ENCODE results near the gene STARD3NL. TPM values are rescaled to one million over a fixed set of nuclear protein-coding genes. Genes with fewer than 3 reads are reported as not detected.

STARD3NL gene
- total and polyA plus RNA-seq, 2 experiments from 2014 or later: 55.1 to 55.3 TPM

GRCh38 chr7:38223306-38223705, 45.3 kb downstream of the STARD3NL start:
- H3K36me3 Mint-ChIP-seq (ENCODE audit: low read depth): peaks cover 24% of the 10 kb centered on the region
- no peak overlapping the region for H3K4me3 Mint-ChIP-seq
- no peaks in the 10 kb centered on the region; the same call in 2 of the 3 replicates for H3K4me1 Mint-ChIP-seq
- H3K79me2 ChIP-seq (replicated peaks; ENCODE audit: insufficient read depth): no peaks in the 10 kb centered on the region
- H3K36me3 ChIP-seq (ENCODE audit: insufficient read depth): peaks cover 6% of the 10 kb centered on the region
- H3K4me3 ChIP-seq: no peak overlapping the region
- no peak overlapping the region for H3K27ac ChIP-seq (ENCODE audit: low read depth)
- H3K27me3 ChIP-seq (ENCODE audit: insufficient read depth): no peaks in the 10 kb centered on the region
- no peak overlapping the region for H2AFZ ChIP-seq
- H3K9me2 ChIP-seq (ENCODE audit: insufficient read depth): no peaks in the 10 kb centered on the region
- no peak for DNase-seq (ENCODE audit: low spot score)
- H4K20me1 ChIP-seq (replicated peaks; ENCODE audit: insufficient read depth): no peaks in the 10 kb centered on the region
- H3K4me2 ChIP-seq: no peak overlapping the region
- no peaks in the 10 kb centered on the region for H3K9me3 Mint-ChIP-seq
- H3K27me3 Mint-ChIP-seq (ENCODE audit: insufficient read depth, low read depth, poor library complexity): no peaks in the 10 kb centered on the region
- TF ChIP-seq CREB1 (CRISPR knock-in tag; IDR thresholded peaks at IDR 0.05; ENCODE audit: low read depth) (no peak), REST (IDR thresholded peaks at IDR 0.05; ENCODE audit: unreplicated experiment) (no peak), ETS1 (IDR thresholded peaks at IDR 0.05) (no peak), CTCF (conservative IDR thresholded peaks at IDR 0.05; ENCODE audit: low read depth in 2 of 2) (no peak), ZNF114 (CRISPR knock-in tag; IDR thresholded peaks at IDR 0.05) (no peak), NANOG (IDR thresholded peaks at IDR 0.05; ENCODE audit: borderline replicate concordance) (no peak), STAT1 (IDR thresholded peaks at IDR 0.05; ENCODE audit: unreplicated experiment) (no peak), JUNB (IDR thresholded peaks at IDR 0.05; ENCODE audit: unreplicated experiment) (no peak), EZH2phosphoT487 (IDR thresholded peaks at IDR 0.05; ENCODE audit: unreplicated experiment) (no peak), EZH2 (IDR thresholded peaks at IDR 0.05; ENCODE audit: low read depth, unreplicated experiment) (no peak), ZNF462 (CRISPR knock-in tag; IDR thresholded peaks at IDR 0.05) (no peak), POLR2AphosphoS5 (IDR thresholded peaks at IDR 0.05; ENCODE audit: low read depth) (no peak), ZNF331 (CRISPR knock-in tag; IDR thresholded peaks at IDR 0.05; ENCODE audit: low read depth) (no peak)
- H3F3A ChIP-seq (replicated peaks; ENCODE audit: low read depth): no peaks in the 10 kb centered on the region
- peaks cover 4% of the 10 kb centered on the region for H3K4me1 ChIP-seq (ENCODE audit: insufficient read depth)
- ATAC-seq: no peak
- H3K27ac Mint-ChIP-seq: no peak overlapping the region
